ENCODE data around the gene TMEM232.

TMEM232 gene

DNA sequence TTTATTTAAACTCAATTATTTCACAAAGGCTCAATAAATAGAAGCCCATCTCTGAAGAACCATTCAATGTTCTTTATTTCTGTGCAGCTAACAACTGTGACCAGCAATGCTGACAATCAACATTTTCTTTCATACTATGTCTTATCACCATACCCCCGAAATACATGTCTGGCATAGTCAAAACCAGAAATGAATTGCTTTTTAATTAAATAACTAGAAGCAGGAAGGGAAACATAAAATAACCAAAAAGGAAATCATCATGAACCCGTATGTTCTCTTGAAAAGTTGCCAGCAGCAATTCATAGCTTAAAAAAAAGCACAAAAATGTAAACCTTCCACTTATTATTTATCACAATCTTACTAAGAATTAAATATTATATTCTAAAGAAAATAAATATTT, 212.4 kb downstream of the TMEM232 start:
- no peak for DNase-seq (ENCODE audit: low read depth in 3 of 3)

DNA sequence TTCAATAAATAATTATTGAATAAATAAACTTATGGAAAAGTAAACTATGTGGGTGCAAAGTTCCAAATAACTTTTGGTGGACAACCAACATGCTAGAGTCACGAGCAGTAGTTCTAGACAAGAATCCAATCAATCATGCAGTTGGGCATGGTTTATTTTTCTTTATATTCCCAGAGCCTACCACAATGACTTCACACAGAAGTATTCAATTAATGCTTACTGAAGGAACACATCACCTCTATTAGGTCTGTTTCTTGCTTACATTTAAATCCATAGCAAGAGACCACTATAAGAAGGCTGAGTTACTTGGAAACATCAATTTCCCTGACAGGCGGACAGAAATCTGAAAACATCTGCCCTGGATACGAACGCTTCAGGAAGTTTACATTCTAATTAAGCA, 214.2 kb downstream of the TMEM232 start:
- DNase-seq (ENCODE audit: low read depth in 3 of 3) = no peak

DNA sequence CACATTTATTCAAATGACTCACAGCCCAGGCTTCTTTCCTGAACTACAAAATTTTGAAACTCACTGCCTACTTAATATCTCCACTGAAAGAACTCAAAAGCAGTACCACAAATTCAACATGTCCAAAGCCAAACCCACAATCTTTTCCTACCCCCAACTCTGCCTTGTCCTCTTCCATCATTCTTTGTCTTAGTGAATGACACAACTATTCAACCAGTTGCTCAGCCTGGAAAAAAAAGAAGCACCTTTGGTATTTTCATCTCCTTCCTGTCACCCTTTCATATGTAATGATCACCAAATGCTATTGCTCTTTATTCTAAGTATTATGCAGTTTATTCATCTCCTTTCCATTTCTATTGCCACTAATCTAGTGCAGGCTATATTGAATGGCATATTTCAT, 216.3 kb downstream of the TMEM232 start:
- DNase-seq (ENCODE audit: low read depth in 3 of 3) = no peak

DNA sequence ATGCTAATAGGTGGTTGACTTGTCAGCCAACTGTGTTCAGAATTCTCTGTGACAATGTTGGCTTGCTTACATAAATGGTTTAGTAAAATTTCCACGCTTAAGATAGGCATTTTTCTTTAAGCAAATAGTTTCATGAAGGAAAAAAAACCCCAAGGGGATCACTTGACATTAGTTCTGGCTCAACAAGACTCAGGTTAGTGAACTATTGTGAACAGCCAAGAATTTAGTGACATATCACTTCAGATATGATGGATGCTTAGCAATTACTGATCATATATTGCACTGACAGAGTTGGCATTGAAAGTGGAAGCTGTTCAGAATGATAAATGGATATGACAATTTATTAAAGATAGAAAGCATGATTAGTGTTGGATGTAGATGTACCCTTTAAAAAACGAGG, 218.5 kb downstream of the TMEM232 start:
- no peak for DNase-seq (ENCODE audit: low read depth in 3 of 3)

DNA sequence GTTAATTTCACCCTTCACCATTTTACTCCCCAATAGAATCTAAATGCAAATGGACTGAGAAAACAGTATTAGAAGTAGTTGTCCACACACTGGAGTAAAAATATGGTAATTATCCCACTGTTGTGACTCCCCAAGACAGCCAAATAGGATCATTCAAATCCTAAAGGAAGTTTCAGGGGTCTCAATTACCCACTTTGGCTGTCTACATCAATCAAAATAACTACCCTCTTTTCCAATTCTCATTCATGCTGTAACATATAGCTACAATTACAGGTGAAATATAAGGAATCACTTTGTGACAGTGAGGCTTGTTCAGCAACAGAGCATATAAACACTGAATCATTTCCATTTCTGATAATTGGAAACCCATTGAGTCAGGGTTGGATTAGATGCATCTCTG, 220.1 kb downstream of the TMEM232 start:
- no peak for DNase-seq (ENCODE audit: low read depth in 3 of 3)

DNA sequence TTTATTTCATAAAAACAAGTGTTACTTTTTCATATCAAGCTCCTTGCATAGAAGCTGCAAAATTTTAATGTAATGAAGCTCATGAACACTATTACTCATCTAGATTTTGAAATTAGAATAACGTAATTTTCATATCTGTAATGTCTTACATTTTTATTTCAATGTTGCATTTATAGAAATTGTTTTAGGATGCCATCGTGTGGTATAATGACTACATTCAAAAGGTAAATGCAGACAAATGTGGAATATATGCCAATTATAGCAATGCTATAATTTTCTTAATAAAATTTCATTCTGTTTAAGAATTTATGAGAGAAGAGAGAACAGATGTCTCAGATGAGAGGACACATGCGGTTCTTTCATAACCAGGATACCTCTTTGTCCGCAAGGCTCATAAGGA, 230.2 kb downstream of the TMEM232 start:
- no peak for DNase-seq (ENCODE audit: low read depth in 3 of 3)

DNA sequence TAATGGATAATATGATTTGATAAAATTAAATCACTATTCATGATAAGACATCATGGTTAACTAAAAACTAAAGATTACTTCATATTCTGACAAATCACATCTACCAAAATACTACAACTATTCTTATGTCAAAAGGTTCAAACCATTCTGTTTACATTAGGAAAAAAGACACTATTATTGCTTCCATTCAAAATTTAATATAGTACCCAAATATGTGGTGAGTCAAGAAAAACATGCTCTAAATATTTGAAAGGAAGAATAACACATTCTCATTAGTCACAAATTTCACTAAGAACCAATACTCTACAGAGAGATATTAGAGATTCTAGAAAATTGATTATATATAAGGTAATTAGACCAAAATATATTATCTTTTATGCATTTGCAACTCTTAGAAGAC, 234.0 kb downstream of the TMEM232 start:
- DNase-seq (ENCODE audit: low read depth in 3 of 3) = no peak

DNA sequence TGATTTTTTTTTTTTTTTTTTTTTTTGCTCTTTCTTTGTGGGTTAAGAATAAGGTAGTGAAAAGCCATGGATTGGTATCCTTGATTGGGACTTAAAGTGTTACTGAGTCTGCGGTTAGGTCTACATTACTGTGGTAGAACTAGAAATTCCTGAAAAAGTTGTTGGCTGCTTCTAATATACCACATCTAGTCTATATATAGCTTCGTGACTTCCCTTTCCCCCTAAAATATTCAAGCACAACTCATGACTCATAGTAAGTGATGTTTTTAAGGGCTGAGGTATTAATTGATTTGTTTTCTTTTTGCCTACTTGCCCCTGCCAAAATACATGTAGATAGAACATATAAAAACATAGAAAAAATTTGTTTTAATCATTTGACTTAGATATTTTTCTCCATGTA, 247.6 kb downstream of the TMEM232 start:
- no peak for DNase-seq (ENCODE audit: low read depth in 3 of 3)

DNA sequence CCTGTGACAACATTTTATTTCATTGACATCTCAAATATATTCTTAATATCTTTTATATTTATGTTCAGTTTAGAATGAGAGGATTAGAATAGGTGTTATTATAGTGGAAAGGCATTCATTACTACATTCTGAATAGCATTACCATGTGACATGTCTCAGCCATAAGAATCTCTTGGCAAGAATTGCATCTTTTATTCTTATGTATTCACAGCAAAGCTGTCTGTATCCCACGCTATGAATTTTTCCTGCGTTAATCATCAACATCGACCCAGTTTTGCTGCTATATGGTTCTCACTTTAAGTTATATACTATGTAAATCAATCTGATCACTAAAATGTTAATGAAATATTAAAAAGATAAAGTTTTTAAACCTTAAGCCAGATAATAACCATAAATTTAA, 248.6 kb downstream of the TMEM232 start:
- DNase-seq (ENCODE audit: low read depth in 3 of 3) = no peak

DNA sequence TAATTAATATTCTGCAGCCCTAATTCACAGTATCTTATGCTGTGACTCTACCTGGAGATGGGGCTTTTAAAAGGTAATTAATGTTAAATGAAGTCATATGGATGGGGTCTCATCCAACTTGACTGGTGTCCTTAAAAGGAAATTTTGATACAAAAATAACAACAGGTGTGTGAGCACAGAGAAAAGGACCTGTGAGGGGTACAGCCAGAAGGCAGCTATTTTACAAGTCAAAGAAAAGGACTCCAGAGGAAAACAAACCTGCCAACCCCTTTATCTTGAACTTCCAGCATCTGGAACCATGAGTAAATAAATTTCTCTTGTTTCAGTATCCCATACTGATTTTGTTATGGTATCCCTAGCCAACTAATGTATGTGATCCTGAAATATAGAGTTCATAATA, 250.3 kb downstream of the TMEM232 start:
- DNase-seq (ENCODE audit: low read depth in 3 of 3) = no peak

DNA sequence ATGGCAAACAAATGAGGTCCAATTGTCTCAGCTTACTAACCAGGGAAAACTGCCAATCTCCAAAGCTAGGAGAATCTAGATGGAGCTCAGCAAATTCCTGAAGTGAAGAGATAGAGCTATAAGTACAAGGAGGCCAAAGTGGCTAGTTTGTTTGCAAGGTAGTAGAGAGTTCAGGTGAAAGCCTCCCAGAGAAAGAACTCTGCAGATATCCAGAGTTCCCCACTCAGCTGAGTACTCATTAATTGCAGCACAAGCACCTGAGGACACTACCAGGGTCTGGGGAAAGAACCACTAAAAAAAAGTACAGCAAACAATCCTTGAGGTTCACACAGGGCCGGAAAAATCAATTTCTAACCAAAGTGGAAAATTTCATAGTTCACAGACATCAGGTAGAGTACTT, 250.9 kb downstream of the TMEM232 start:
- DNase-seq (ENCODE audit: low read depth in 3 of 3) = no peak

DNA sequence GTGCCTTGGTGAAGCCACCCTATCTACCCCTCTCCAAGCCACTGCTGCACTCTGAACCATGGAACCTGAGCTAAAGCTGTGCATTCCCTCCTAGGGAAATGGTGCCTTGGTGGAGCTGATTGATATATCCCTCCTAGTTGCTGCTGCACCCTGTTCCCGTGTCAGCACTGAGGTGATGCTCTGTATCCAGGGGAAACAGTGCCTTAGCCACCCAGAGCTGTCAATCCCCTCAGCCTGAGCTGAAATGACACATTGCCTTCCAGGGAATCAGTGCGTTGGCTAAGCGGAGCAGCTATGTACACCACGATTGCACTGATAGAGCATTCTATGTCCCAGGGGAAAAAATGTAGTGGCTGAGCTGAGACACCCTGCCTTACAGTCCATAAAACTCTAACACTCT, 257.0 kb downstream of the TMEM232 start:
- no peak for DNase-seq (ENCODE audit: low read depth in 3 of 3)

DNA sequence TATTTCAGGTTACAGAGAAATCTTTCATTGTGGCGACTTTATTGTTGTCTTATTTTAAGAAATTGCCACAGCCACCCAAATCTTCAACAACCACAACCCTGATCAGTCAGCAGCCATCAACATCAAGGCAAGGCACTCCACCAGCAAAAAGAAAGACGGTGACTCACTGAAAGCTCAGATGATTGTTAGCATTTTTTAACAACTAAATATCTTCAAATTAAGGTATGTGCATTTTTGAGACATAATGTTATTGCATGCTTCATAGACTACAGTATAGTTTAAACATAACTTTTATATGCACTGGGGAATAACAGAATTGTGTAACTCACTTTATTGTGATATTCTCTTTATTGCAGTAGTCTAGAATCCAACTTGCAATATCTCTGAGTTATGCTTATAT, 263.4 kb downstream of the TMEM232 start:
- no peak for DNase-seq (ENCODE audit: low read depth in 3 of 3)

DNA sequence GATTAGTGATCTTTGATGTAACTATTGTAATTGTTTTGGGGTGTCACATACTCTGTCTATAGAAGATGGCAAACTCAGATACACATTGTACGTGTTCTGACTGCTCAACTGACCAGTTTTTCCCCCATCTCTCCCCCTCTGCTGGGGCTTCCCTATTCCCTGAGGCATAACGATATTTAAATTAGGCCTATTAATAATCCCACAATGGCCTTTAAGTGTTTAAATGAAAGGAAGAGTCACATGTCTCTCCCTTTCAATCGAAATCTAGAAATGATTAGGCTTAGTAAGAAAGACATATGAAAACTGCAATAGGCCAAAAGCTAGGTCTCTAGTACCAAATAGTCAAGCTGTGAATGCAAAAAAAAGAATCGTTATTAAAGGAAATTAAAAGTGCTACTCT, 265.6 kb downstream of the TMEM232 start:
- DNase-seq (ENCODE audit: low read depth in 3 of 3) = no peak

DNA sequence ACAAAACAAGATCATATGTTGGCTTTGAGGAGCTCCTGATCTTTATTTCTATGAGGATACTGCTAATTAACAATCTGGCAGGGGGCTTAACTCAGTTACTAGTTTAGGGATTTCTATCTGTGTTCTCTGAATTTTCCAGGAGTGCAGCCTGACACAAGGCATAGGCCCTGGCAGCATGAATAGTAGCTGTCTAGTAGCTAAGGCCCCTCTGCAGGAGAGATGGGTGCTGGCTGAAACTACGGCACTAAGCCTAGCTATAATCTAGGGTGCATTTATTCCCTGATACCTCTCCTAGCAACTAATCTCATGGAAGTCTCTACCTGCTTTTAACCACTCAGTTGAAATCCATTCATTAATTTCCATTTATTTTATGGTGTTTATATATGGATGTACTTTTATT, 268.2 kb downstream of the TMEM232 start:
- no peak for DNase-seq (ENCODE audit: low read depth in 3 of 3)

DNA sequence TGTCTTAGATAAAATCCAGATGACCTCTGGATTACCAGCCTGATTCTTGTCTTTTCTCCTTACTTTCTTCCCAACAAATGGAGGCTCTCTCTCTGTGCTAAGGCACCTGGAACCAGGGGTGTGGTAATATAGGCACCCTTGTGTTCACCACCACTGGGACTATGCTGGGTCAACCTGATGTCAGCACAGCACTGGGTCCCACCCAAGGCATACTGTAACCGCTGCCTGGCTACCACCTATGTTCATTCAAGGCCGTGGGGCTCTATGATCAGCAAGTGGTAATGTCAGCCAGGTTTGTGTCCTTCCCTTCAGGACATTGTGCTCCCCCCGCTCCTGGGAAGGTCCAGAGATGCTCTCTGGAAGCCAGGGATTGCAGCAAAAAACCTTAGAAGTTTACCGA, 283.6 kb downstream of the TMEM232 start:
- DNase-seq (ENCODE audit: low read depth in 3 of 3) = no peak

DNA sequence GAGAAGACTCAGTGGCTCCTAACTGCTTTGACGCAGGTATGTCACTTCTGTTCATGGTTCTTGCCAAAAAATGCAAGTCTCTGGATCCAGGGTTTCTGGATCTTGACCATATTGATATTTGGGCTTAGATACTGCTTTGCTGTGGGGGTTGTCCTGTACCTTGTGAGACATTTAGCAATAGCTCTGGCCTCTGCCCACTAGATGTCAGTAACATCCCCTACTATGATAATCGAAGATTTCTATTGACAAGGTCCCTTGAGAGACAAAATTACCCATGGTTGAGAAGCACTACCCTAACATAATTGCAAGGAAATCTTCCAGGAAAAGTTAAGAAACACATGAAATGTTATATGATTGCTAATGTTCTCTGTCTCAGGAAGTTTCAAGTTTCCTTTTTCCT, 285.4 kb downstream of the TMEM232 start:
- DNase-seq (ENCODE audit: low read depth in 3 of 3) = no peak

DNA sequence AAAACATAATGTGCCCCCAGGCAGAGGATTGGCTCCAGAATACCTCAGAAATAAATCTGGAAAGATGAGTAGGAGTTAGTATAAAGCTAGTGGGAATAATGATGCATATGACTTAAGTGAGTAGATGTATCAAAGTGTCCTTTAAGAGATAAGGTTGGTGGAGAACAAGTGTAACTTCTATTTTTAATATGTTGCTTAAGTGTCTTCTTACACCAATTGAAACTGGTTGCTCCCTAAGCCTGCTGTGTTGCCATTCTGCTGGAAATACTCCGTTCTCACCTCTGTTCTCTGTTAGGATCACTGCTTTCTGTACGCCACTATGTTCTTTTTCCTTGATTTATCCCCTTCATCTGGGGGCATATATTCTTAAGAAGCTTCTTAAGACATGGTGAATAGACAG, 286.4 kb downstream of the TMEM232 start:
- DNase-seq (ENCODE audit: low read depth in 3 of 3) = no peak

DNA sequence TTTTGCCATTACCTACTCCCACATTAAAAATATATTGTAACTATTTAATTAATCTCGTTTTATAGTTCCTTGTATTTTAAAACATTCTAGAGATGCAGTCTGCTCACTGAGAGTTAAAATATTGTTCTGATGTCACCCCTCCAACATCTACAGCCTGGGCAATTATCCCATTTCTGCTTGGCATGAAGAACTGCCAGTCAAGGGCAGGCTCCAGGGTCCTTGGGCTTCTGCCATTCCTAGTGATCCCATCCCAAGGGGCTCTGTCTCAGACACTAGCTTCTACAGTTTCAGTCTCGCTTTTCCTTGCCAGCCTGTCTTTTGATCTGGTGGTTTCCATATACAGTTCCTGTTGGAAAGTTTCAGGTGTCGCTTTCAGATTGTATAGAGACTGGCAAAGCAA, 287.2 kb downstream of the TMEM232 start:
- no peak for DNase-seq (ENCODE audit: low read depth in 3 of 3)

DNA sequence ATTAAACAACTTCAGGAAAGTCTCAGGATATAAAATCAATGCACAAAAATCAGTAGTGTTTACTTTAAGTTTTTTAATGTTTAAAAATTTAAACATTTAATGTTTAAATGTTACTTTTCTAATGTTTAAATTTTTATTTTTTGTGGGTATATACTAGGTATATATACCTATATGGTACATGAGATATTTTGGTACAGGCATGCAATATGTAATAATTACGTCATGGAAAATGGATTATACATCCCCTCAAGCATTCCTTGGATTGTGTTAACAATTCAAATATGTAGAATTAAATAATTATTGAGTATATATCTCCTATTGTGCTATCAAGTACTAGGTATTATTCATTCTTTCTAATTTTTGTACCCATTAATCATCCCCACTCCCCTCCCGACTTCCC, 291.3 kb downstream of the TMEM232 start:
- DNase-seq (ENCODE audit: low read depth in 3 of 3) = no peak

DNA sequence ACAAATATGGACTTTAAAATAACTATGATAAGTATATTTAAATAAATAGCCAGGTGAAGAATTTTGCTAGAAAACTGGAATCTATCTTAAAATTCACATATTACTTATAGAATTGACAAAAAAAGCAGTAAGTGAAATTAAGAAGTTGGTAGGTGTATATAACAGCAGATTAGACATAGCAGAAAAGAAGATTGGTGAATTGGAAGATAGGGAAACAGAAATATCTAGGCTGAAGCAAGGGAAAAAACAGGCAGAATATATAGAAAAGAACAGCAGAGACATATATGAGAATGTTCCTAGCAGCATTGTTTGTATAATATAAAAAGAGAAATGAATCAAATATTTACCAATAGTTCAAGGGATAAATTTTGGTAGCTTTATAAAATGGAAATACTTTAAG, 294.9 kb downstream of the TMEM232 start:
- no peak for DNase-seq (ENCODE audit: low read depth in 3 of 3)

DNA sequence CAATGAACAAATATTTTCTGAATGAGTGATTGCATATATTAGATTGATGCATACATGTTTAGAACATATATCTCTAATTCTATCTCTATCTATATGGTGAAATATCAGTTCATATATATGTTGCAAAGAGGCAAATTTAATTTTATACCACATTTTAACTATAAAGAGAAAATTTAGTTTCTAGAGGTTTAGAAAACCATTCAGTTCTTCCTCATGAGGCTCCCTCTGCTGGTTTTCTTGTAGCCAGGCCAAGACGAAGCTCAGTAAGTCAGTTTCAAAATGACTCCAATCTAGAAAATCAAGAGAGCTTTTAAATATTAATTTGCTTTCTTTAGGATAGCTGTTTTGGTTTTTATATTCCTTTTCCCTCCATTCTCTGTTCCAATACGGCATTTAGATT, 312.1 kb downstream of the TMEM232 start:
- DNase-seq (ENCODE audit: low read depth in 3 of 3) = no peak

DNA sequence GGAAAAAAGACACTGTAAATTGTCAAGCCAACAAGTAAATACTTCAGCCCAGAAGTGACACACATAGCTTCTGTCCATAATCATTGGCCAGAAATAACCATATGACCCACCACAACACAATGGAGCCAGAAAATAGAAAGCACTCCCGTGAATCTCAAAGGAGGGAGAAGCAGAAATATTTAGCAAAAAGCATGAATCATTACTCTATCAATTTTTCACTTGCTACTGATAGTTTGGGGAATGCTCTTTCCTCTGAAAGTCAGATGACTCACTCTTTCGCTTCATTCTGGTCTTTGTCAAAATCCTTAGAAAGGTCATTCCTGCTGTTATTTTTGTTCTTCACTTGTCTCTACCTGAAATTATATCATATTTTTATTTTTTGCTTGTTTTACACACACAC, 312.6 kb downstream of the TMEM232 start:
- no peak for DNase-seq (ENCODE audit: low read depth in 3 of 3)

DNA sequence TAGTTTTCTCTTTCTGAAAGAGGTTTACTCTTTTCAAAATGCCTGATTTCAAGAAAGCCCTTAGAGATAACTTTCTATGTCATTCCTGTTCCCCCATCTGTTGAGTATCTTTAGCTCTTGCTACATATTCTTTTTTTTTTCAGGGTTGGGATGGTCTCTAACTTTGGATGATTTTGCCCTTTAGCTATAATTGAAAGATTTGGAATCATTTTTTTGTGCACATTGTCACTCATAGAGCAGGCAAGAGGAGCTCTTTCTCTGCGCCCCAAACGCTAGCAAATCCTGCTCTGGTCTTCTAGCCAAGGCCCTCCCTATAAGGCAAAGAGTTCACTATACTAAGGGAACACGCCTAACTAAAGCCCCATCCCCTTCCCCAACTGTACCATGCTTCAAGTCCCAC, 316.9 kb downstream of the TMEM232 start:
- DNase-seq (ENCODE audit: low read depth in 3 of 3) = no peak

DNA sequence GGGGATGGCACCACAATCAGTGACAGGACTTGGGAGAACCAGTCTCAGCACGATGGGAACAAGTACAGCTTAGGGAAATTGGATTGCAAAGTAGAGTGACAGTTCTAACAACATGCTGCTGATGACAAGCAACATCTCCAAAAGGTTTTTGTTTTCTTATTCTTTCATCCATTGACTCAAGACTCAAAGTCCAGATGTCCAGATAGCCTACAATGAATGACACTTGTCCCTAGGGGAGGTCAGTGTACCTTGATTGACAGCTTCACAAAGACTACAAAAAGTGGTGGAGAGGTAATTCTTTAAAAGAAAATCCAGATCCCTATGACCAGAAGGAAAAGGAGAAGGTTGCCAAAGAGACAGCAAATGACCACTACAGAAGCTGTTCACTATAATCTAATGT, 323.9 kb downstream of the TMEM232 start:
- no peak for DNase-seq (ENCODE audit: low read depth in 3 of 3)
